Stimulated activated CD8-positive, alpha-beta memory T cell treated with anti-CD3 and anti-CD28 coated beads, Interleukin-15, amount 100 ng/mL, for 4 hours (primary cell): ENCODE data around the gene TSPEAR.
"Not testable (repeated sequence)": the region's sequence is repeated elsewhere in the genome, so short reads cannot be mapped to it uniquely, and the experiment has no call there.

Experiments used
- DNase-seq, 2 donors: peaks; one replicate each; pipeline ENCODE4 v3.0.0-alpha.2; 2020; ENCODE audit warnings: low read depth in 2 of 2

Gene TSPEAR

DNA sequence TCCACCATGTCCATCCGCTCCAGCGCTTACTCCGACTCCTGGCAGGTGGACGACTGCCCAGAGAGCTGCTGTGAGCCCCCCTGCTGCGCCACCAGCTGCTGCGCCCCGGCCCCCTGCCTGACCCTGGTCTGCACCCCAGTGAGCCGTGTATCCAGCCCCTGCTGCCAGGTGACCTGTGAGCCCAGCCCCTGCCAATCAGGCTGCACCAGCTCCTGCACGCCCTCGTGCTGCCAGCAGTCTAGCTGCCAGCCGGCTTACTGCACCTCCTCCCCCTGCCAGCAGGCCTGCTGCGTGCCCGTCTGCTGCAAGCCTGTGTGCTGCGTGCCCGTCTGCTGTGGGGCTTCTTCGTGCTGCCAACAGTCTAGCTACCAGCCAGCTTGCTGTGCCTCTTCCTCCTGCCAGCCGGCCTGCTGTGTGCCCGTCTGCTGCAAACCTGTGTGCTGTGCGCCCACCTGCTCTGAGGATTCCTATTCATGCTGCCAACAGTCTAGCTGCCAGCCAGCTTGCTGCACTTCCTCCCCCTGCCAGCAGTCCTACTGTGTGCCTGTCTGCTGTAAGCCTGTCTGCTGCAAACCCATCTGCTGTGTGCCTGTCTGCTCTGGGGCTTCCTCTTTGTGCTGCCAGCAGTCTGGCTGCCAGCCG lies 84.1 kb downstream of the TSPEAR start:
- DNase-seq = not testable (repeated sequence)

GRCh38 chr21:44626673-44627143 lies 84.7 kb downstream of the TSPEAR start, which contains the start of gene KRTAP10-9:
KRTAP10-9 (plus strand) TSS chr21:44627093; CDS start chr21:44627172, 79 bp downstream.
- DNase-seq = no peak

- DNase-seq = no peak
Observed at GRCh38 chr21:44626262-44626661, 85.1 kb downstream of the TSPEAR start.

DNA sequence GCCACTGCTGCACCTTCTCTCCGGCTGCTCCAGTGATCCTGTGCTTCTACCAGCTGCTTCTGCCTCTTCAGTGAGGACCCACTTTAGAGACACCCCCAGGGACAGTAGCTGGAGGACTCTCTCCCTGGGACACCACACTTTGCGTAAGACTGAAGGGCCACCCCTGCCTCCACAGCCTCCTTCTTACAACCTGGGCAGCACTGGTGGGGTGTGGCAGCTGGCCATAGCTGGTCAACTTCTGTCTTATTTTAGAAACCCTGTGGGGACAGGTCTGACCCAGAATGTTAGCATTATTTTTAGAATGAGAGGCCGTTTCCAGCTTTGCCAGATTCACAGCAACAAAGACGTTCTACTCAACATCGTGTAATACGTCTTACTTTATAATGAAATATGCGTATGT lies 85.6 kb downstream of the TSPEAR start:
- DNase-seq = no peak

DNA sequence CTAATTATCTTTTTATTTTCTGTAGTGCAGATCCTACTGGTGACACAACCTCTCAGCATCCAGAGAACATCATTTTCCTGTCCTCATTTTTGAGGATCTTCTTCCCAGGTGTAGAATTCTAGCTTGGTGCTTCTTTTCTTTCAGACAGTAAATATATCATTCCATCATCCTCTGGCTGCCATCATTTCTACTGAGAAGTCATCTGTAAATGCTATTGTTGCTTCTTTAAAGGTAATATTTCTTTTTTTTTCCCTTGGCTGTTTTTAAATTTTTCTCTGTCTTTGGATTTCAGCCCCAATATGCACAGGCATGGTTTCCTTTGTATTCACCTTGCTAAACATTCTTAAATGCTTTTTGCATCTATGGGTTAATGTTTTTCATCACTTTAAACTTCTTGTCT lies 87.8 kb downstream of the TSPEAR start:
- DNase-seq = no peak

- no peak for DNase-seq
Observed at GRCh38 chr21:44619886-44620285, 91.5 kb downstream of the TSPEAR start.

GRCh38 chr21:44618909-44619308 lies 92.5 kb downstream of the TSPEAR start:
- DNase-seq = peak; percentile 27 to 53

- no peak for DNase-seq
Observed at GRCh38 chr21:44618504-44618903, 92.9 kb downstream of the TSPEAR start.

- DNase-seq = no peak
Observed at GRCh38 chr21:44617071-44617501, 94.3 kb downstream of the TSPEAR start.

DNA sequence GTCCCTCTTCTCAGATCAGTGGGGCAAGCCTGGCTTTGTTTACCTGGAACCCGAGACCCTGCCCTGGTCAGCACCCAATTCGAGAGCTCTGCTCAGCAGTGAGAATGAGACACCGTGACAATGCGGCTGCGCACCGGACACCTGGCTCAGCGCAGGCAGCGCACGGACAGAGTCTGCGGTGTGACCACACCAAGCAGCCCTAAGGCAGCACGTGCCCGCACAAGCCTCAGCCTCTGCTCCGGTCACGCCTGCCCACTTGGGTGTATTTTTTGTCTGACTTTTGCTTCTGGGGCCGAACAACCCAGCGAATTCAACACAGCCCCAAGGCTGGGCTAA lies 94.8 kb downstream of the TSPEAR start:
- no peak for DNase-seq

GRCh38 chr21:44615911-44616590 lies 95.3 kb downstream of the TSPEAR start:
- DNase-seq = no peak

DNA sequence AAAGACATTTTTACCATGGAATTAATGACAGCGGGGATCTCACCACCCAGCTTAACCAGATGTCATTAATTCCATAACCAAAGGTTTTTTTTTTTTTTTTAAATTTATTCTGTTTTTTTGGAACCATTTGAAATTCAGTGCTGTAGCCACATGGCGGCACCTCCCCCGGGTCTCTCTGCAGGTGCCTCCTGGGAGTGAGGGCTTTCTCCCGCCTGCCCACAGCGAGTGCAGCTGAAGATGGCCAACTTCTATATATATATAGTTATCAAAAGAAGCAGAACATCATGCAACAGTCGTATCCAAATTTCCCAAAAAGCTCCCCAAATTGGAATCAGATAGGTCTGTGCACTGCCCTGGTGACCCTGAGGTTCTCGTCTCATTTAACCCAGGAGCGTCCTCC lies 95.9 kb downstream of the TSPEAR start:
- no peak for DNase-seq

- DNase-seq = no peak
Observed at GRCh38 chr21:44614961-44615391, 96.4 kb downstream of the TSPEAR start.

GRCh38 chr21:44614161-44614631 lies 97.2 kb downstream of the TSPEAR start:
- DNase-seq = no peak

- no peak for DNase-seq
Observed at GRCh38 chr21:44613386-44614155, 97.8 kb downstream of the TSPEAR start.

DNA sequence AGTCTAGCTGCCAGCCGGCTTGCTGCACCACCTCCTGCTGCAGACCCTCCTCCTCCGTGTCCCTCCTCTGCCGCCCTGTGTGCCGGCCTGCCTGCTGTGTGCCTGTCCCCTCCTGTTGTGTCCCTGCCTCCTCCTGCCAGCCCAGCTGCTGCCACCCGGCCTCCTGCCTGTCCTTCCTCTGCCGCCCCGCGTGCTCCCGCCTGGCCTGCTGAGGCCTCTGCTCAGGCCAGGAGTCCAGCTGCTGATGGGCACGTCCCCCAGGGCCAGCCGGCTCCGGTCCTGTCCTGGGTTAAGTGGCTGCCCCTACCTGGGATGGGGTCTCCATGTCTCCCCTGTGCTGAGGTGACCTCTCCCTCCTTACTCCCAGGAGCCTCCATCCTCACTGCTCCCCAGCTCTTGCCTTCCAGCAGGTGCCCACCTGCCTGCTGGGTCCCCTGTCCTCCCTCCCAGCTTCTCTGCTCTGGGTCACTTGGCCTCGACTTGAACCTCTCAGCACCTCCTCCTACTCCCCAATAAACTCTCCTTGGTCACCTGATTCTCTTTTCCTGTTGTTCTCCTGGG lies 98.6 kb downstream of the TSPEAR start:
- no peak for DNase-seq

DNA sequence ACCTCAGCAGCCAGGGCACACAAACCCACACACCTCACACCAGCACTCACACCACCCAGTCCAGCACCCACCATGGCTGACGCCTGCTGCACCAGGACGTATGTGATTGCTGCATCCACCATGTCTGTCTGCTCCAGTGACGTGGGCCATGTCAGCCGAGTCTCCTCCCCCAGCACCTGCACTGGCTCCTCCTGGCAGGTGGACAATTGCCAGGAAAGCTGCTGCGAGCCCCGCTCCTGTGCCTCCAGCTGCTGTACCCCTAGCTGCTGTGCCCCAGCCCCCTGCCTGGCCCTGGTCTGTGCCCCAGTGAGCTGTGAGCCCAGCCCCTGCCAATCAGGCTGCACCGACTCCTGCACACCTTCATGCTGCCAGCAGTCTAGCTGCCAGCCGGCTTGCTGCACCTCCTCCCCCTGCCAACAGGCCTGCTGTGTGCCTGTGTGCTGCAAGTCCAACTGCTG lies 99.3 kb downstream of the TSPEAR start, which contains the start of gene KRTAP10-8:
Gene KRTAP10-8 (plus strand): TSS at position 51 of the 458 bp plus-strand sequence. CDS start 22 bp downstream, at position 73.
- no peak for DNase-seq

DNA sequence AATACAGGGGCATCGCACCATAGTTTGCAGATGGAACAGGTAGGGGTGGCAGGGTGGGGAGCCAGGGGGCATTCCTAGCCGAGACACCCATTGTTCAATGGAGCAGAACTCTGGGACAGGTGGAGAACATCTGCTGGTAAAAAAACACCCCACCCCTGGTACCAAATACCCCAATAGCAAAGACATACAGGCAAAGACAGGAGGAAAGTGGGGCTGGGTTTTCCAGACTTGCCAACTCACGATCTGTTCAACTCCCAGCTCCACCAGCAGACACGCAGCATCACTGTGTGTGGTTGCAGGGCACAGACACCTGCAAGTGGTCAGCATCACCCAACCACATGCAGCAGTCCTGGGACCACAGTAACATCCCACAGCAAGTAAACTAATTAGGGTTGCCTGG lies 99.8 kb downstream of the TSPEAR start:
- DNase-seq = no peak

GRCh38 chr21:44610157-44610843 lies 101.1 kb downstream of the TSPEAR start:
- DNase-seq = not testable (repeated sequence)

DNA sequence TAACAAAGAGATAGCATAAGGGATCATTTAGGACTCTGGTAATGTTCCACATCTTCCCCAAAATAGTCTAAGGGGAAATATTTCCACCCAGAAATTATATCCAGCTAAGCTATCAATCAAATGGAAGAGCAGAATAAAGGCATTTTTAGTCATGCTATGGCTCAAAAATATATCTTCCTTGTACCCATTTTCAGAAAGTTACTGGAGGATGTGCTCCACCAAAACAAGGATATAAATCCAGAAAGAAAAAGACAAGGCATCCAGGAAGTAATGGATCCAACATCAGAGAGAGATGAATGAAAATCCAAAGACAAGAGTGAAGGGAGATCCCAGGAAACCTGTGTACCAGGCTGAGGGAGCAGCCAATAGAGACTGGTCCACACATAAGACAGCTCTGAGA lies 102.2 kb downstream of the TSPEAR start:
- no peak for DNase-seq

- no peak for DNase-seq
Observed at GRCh38 chr21:44606495-44606894, 104.9 kb downstream of the TSPEAR start.
